B cell (primary cell): Measurements from ENCODE around the gene AQP6.

Experiments used
- EZH2 ChIP-seq: IDR thresholded peaks from 2 replicates; pipeline ENCODE4 v1.6.1; 2012; ENCODE audit warnings: borderline replicate concordance, low read depth, mild to moderate bottlenecking, moderate library complexity, low read length; ENCODE audit not compliant: insufficient read depth, poor library complexity, severe bottlenecking
- TF ChIP-seq, protein P1 (sequence below): fragments of 200-600 bp; IDR thresholded peaks from one replicate; pipeline ENCODE4 v1.8.0; 2022; ENCODE audit warnings: antibody characterized with exemption, mild to moderate bottlenecking

DNA sequence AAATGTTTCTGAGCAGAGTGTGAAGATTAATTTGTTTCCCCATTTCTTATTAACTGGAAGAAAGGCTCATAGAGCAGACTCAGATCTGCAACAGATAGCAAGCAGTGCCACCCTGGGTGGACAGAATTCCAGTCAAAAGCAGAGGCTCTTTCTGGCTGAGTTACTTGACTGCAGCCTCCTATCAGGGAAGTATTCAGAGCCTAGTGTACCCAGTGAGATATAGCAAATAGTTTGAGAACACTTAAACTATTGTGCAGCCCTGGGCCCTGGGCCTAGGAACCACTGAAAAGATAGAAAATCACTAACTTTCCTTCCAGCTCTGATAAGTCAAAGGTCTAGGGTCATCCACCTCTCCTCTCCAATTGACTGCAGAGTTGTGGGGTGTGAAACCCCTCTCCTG is 33.4 kb upstream of the AQP6 start:
- TF ChIP-seq, protein P1, sequence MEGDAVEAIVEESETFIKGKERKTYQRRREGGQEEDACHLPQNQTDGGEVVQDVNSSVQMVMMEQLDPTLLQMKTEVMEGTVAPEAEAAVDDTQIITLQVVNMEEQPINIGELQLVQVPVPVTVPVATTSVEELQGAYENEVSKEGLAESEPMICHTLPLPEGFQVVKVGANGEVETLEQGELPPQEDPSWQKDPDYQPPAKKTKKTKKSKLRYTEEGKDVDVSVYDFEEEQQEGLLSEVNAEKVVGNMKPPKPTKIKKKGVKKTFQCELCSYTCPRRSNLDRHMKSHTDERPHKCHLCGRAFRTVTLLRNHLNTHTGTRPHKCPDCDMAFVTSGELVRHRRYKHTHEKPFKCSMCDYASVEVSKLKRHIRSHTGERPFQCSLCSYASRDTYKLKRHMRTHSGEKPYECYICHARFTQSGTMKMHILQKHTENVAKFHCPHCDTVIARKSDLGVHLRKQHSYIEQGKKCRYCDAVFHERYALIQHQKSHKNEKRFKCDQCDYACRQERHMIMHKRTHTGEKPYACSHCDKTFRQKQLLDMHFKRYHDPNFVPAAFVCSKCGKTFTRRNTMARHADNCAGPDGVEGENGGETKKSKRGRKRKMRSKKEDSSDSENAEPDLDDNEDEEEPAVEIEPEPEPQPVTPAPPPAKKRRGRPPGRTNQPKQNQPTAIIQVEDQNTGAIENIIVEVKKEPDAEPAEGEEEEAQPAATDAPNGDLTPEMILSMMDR = no peak
- TF ChIP-seq EZH2 = no peak
